Raji (cell line): Measurements from ENCODE around the gene DACT2.

Experiments
- POLR2A ChIP-seq: IDR thresholded peaks from 2 replicates; pipeline ENCODE4 v1.6.1; 2011; ENCODE audit warnings: low read depth, low read length, control low read depth; ENCODE audit not compliant: insufficient read depth

Gene DACT2

DNA sequence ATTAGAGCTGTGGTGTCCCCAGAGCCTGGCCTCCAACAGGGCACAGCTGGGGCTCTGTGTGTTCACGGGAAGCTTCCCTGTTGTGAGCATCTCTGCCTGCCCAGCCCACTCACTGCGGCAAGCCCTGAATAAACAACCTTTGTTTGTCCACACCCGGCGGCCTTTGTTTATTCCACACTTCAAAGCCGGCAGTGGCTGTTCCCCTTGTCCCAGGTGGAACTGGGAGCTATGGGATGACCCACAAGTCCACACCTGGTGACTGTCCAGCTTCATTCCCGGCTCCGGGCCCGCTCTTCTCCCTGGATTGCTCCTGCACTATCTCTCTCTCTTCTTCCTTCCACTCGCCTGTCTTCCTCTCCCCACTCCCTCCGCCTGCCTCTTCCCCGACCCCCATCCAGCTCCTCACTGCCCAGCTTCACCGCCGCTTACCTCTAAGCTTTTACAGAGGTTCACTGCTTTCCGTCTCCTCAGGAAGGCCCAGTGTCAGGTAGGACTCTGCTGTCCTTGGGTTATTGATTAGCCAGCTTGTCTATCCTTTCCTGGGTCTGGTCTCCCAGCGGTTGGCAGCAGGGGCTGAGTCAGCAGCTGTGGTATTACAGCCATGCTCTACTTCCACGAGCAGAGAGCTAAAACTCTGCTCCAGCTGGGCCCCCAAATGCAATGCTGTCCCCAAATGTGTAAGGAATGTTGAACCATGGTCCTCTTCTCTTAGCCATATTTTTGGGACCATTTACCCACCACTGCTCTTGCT, 17.8 kb downstream of the DACT2 start:
- no peak for TF ChIP-seq POLR2A

GRCh38 chr6:168300975-168301647, 18.5 kb downstream of the DACT2 start:
- TF ChIP-seq POLR2A = no peak

GRCh38 chr6:168299541-168300511, 19.8 kb downstream of the DACT2 start:
- no peak for TF ChIP-seq POLR2A

GRCh38 chr6:168297643-168298042, 21.9 kb downstream of the DACT2 start:
- no peak for TF ChIP-seq POLR2A

- TF ChIP-seq POLR2A = no peak
These were observed 24.7 kb downstream of the DACT2 start for GRCh38 chr6:168294901-168295300.

DNA sequence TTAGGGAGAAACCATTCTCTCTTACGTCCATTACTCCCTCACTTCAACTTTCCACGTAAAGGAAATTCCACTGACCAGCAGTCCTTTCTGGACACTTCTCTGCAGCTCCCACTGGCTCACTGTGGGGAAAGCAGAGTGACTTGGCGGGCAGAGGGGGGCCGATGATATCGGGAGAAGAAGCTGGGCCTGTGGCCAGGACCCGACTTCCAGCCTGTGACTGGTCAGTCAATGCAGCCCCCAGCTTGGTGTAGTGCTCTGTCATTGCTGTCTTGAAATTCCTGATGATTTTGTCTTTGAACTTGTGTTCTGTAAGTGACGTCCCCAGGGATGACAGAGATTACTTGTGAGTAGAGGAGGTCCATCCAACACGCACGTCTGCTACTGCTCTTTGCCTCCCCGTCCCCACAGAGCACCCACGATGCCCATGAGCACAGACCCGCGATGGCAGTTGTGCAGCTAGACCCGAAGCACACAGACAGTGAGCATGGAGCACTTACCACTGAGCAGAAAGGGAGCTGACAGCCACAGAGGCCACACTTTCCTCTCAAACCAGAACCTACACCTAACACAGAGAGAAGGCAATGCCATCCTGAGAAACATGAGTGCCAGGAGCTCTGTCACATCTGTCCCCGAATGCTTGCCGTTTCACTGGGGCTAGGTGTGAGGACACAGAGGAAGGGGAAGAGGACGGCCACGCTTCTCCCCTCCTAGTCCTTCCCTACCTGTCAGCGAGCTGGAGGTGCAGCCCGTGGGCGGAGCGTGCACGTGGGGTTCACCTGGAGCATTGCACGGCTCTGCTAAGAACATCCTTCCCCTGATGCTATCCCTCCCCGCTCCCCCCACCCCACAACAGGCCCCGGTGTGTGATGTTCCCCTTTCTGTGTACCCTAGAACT, 25.7 kb downstream of the DACT2 start:
- no peak for TF ChIP-seq POLR2A

DNA sequence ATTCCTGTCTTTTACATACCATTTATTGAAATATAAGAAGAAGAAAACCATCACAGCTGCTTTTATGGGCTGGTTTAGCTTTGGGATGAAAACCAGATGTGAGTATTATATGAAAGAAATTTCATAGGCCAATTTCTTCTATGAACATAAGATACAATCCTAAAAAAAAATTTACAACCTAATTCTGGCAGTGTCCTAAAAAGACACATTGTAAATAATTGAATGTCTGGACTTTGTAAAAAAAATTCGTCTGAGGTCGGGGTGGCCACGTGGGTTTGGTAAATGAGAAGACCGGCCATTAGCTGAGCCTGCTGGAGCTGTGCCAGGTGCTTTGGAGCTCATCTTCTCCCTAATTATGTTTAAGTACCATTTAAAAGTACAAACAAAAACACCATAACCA, 26.8 kb downstream of the DACT2 start:
- TF ChIP-seq POLR2A = no peak

- TF ChIP-seq POLR2A = no peak
These were observed 28.1 kb downstream of the DACT2 start for GRCh38 chr6:168291450-168291849.

DNA sequence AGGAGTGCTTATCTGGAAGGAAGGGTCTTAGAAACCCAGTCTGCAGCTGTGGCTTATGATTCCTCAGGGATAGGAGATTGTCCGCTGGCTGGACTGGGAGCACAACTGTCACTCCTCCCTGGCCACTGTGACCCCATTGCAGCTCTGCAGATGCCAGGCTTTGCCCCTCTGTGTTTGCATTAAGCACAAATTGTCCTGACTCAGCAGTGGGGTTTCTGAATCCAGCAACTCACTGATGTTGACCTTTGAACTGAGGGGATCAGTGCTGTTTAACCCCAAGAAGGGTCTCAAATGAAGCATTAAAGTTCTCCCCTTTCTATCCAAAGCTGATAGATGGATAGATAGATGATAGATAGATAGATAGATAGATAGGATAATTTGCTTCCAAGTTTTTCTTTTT, 29.5 kb downstream of the DACT2 start:
- TF ChIP-seq POLR2A = no peak

DNA sequence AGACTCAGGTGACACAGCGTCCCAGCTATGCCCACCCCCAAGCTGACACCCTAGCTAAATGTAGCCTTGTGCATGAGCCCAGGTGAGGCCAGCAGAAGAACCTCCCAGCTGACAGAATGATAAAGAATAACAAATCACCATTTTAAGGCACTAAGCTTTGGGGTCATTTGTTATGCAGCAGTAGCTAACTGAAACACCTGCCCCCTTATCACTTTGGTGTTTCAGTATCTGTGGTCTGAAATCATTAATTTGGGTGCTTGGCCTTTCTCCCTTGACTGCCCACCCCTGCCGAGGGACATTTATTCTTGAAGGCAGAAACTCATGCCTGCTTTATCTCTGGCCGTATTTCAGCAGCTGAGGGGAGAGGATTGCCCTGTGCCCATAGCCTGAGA, 30.0 kb downstream of the DACT2 start:
- no peak for TF ChIP-seq POLR2A

DNA sequence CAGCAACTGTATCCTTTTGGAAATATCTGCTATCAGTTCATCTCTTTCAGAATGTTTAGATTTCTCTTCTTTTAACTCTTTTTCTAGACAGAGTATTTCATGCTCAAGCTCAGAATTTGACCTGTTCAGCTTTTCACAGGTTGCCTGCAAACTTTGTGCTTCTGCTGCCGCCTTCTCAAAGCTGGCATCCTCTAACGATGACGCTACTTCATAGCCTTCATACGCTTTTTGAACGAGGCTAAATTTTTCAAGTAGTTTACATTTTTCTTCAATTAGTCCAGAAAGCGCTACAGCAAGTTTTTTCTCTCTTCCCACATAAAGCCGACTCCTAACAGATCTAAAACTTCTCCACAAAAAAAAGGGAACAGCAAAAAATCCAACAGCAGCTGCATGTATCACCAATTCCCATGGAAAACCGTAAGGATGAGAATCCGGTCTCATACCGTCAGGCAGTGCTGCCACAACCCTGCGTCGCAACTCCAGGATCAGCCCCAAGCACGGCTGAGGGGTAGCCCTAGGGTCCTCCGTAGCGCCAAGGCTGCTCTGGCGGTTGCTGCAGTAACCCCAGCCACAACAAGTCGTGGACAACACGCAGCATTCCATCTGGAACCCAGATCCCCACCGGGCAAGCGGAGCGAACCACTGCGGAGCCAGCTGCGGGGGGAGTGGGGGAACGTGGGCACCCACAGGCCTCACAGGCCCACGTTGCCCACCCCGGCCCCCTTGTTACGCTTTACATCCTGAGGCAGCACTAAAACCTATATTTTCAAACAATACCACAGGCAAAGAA, 30.6 kb downstream of the DACT2 start:
- TF ChIP-seq POLR2A = no peak

DNA sequence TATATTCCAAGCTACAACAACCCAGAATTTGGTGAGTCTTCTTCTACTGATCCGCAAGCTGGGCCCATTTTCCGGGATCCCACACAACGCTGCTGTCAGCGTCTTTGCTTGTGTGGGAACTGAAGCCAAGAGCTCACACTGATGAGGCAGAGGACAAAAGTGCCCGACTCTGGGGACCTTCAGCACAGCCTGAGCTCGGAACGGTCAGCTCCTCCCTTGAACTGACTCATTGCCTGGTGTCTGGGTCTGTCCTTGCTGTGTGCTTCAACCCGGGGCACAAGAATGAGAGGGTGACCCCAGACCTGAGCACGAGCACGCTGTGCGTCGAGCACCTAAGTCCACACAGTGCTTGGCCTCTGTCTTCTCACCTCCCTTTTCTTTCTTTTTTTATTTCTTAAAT, 33.5 kb downstream of the DACT2 start:
- TF ChIP-seq POLR2A = no peak

GRCh38 chr6:168285456-168285855, 34.1 kb downstream of the DACT2 start:
- no peak for TF ChIP-seq POLR2A

GRCh38 chr6:168284187-168284586, 35.4 kb downstream of the DACT2 start:
- TF ChIP-seq POLR2A = no peak

DNA sequence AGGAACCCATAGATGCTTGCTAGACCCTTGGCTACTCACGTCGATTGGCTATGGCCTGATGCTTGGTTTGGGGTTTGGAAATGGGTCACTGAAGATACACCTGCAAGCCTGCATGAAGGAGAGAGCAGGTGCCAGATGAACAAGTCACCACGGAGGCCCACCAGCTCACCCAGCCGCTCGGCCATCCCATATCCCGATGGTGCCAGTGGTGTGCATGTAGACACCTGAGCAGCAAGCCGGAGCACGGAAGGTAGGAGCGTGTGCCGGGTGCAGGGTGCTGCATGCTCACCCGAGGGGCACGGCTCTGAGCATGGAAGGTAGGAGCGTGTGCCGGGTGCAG, 35.9 kb downstream of the DACT2 start:
- no peak for TF ChIP-seq POLR2A
